HUDEP-2 (cell line): ENCODE measurements around the gene ITGAL.
"Not testable (repeated sequence)": the region's sequence is repeated elsewhere in the genome, so short reads cannot be mapped to it uniquely, and the experiment has no call there.

Experiments used
- DNase-seq, 76 experiments: peaks; one replicate each; lab custom pipeline; 2025; ENCODE audit not compliant: unreplicated experiment in 76 of 76; lab: John Stamatoyannopoulos, UW

Gene ITGAL

GRCh38 chr16:30490210-30490609 is 17.7 kb downstream of the ITGAL start:
- no peak for DNase-seq

GRCh38 chr16:30491229-30491628 is 18.7 kb downstream of the ITGAL start:
- DNase-seq: no peak

GRCh38 chr16:30491744-30492308 is 19.3 kb downstream of the ITGAL start:
- peak in 55 of 76 experiments; percentile 4 to 79 (median 38) for DNase-seq

GRCh38 chr16:30493941-30494488 is 21.5 kb downstream of the ITGAL start:
- DNase-seq: no peak

GRCh38 chr16:30494709-30495108 is 22.2 kb downstream of the ITGAL start:
- DNase-seq: no peak

GRCh38 chr16:30499284-30499683 is 26.7 kb downstream of the ITGAL start:
- no peak for DNase-seq

GRCh38 chr16:30503403-30504296 is 31.1 kb downstream of the ITGAL start:
- no peak for DNase-seq

- DNase-seq: peak in 2 of 76 experiments; percentile 17
Measured at GRCh38 chr16:30509081-30509765, 36.7 kb downstream of the ITGAL start.

GRCh38 chr16:30510376-30510938 is 37.9 kb downstream of the ITGAL start:
- peak in 1 of 76 experiments; percentile 11 for DNase-seq

GRCh38 chr16:30511509-30511908 is 39.0 kb downstream of the ITGAL start:
- no peak for DNase-seq

GRCh38 chr16:30515275-30515674 is 42.7 kb downstream of the ITGAL start:
- DNase-seq: no peak

GRCh38 chr16:30518552-30518951 is 46.0 kb downstream of the ITGAL start:
- DNase-seq: no peak

- DNase-seq: no peak
Measured at GRCh38 chr16:30519120-30520049, 46.8 kb downstream of the ITGAL start.

GRCh38 chr16:30521476-30521872 is 48.9 kb downstream of the ITGAL start:
- DNase-seq: no peak

- DNase-seq: peak in 11 of 76 experiments; percentile 7 to 33 (median 15)
Measured at GRCh38 chr16:30521873-30522641, 49.5 kb downstream of the ITGAL start.

- not testable (repeated sequence) for DNase-seq
Measured at GRCh38 chr16:30522702-30523463, 50.3 kb downstream of the ITGAL start.

- no peak for DNase-seq
Measured at GRCh38 chr16:30523768-30524574, 51.4 kb downstream of the ITGAL start.
